ENCODE data around the gene CDH11. TPM values are rescaled to one million over a fixed set of nuclear protein-coding genes. Genes with fewer than 3 reads are reported as not detected.

CDH11 gene
- total RNA-seq, 1 donor from 2014 or later = 145 TPM

DNA sequence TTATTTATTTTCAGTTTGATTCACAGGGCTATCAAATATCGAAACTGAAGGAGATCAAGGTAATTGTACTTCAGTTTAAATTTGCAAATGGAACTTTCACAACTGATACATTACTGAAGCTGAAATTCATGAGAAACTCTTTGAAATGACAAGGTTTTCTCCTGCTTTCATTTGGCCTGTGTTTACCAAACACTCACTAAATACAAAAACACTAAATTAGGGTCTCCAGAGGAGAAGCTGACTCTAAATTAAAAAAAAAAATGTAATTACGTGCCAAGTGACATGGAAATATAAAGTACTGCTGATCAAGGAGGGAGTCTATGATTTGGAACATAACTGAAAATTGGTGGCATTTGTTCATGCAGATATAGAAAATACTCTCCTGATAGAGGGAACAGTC, 205.8 kb downstream of the CDH11 start:
- TF ChIP-seq, protein P1, sequence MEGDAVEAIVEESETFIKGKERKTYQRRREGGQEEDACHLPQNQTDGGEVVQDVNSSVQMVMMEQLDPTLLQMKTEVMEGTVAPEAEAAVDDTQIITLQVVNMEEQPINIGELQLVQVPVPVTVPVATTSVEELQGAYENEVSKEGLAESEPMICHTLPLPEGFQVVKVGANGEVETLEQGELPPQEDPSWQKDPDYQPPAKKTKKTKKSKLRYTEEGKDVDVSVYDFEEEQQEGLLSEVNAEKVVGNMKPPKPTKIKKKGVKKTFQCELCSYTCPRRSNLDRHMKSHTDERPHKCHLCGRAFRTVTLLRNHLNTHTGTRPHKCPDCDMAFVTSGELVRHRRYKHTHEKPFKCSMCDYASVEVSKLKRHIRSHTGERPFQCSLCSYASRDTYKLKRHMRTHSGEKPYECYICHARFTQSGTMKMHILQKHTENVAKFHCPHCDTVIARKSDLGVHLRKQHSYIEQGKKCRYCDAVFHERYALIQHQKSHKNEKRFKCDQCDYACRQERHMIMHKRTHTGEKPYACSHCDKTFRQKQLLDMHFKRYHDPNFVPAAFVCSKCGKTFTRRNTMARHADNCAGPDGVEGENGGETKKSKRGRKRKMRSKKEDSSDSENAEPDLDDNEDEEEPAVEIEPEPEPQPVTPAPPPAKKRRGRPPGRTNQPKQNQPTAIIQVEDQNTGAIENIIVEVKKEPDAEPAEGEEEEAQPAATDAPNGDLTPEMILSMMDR (IDR thresholded peaks at IDR 0.05) = no peak
- Histone ChIP-seq H3K27me3 (no peaks in the 10 kb centered on the region), H3K9me3 (no peaks in the 10 kb centered on the region), H3K4me3 (no peak overlapping the region), H3K4me1 (no peaks in the 10 kb centered on the region), H3K36me3 (no peaks in the 10 kb centered on the region), H3K27ac (no peak overlapping the region)
- intact Hi-C loops (cut with DNase I) = no loop called here
- no peak for DNase-seq (ENCODE audit: low spot score in 2 of 2)

DNA sequence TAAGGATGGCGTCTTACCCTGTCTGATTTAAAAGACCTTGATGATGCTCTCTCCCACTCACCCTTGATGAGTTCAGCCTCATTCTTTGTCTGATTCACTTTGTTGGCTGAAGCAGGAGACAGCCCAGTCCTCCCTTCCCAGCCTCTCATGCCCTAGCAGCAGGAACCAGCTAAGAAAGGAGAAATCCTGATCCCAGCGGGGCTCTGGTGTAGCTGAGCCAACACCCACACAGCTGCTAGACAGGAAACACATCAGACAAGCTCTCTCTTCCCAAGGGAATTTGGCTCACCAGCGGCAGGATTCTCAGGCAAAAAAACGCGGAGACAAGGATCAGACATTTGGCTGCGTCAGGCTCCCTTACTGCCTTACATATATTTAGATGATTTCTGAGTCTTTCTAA, 211.5 kb downstream of the CDH11 start:
- DNase-seq (ENCODE audit: low spot score in 2 of 2) = peak in 1 of 2 donors; percentile 71
- Histone ChIP-seq H3K27me3 (no peaks in the 10 kb centered on the region), H3K9me3 (no peaks in the 10 kb centered on the region), H3K36me3 (no peaks in the 10 kb centered on the region), H3K27ac (no peak overlapping the region), H3K4me1 (peaks cover 4% of the 10 kb centered on the region in 2 donors), H3K4me3 (no peak overlapping the region)
- TF ChIP-seq, protein P1 (IDR thresholded peaks at IDR 0.05) = no peak
- intact Hi-C loops (cut with DNase I) = no loop called here

- no peaks in the 10 kb centered on the region for H3K36me3 ChIP-seq
- intact Hi-C loops (cut with DNase I) = no loop called here
- no peak overlapping the region for H3K27ac ChIP-seq
- H3K4me1 ChIP-seq = peaks cover 4% of the 10 kb centered on the region in 2 donors
- H3K4me3 ChIP-seq = no peak overlapping the region
- TF ChIP-seq, protein P1 (IDR thresholded peaks at IDR 0.05) = no peak
- no peaks in the 10 kb centered on the region for H3K9me3 ChIP-seq
- no peaks in the 10 kb centered on the region for H3K27me3 ChIP-seq
- DNase-seq (ENCODE audit: low spot score in 2 of 2) = no peak
These were observed 214.0 kb downstream of the CDH11 start for GRCh38 chr16:64907844-64908243.

- Histone ChIP-seq H3K4me3 (no peak overlapping the region), H3K9me3 (no peaks in the 10 kb centered on the region), H3K27ac (no peak overlapping the region), H3K36me3 (no peaks in the 10 kb centered on the region), H3K4me1 (peaks cover 0 to 4% of the 10 kb centered on the region in 2 donors), H3K27me3 (no peaks in the 10 kb centered on the region)
- intact Hi-C loops (cut with DNase I) = no loop called here
- TF ChIP-seq, protein P1 (IDR thresholded peaks at IDR 0.05) = no peak
- DNase-seq (ENCODE audit: low spot score in 2 of 2) = no peak
These were observed 218.1 kb downstream of the CDH11 start for GRCh38 chr16:64903770-64904169.

DNA sequence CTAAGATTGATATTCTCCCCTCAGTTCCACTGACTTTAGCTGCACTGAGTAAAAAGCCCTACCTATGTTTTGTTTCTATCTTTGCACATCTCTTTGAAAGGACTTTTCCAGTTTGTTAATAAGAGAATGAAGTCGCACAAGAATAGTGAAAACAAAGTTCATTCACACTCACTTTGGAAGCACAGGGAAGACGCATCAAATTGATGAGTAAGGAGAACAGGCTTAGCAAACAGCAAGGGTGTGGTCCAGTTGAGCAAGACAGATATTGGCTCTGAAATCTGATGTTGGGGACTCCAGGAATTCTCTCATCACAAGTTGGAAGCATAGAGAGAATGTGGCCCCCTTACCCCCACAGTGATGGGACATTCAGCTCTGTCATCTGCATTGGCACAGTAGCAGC, 221.3 kb downstream of the CDH11 start:
- Histone ChIP-seq H3K36me3 (no peaks in the 10 kb centered on the region), H3K9me3 (no peaks in the 10 kb centered on the region), H3K4me3 (no peak overlapping the region), H3K4me1 (no peaks in the 10 kb centered on the region), H3K27ac (no peak overlapping the region), H3K27me3 (no peaks in the 10 kb centered on the region)
- TF ChIP-seq, protein P1 (IDR thresholded peaks at IDR 0.05) = no peak
- intact Hi-C loops (cut with DNase I) = no loop called here
- DNase-seq (ENCODE audit: low spot score in 2 of 2) = no peak

- H3K4me1 ChIP-seq = no peaks in the 10 kb centered on the region
- no peak overlapping the region for H3K4me3 ChIP-seq
- H3K27me3 ChIP-seq = no peaks in the 10 kb centered on the region
- intact Hi-C loops (cut with DNase I) = no loop called here
- H3K36me3 ChIP-seq = no peaks in the 10 kb centered on the region
- no peak overlapping the region for H3K27ac ChIP-seq
- TF ChIP-seq, protein P1 (IDR thresholded peaks at IDR 0.05) = no peak
- no peak for DNase-seq (ENCODE audit: low spot score in 2 of 2)
- H3K9me3 ChIP-seq = no peaks in the 10 kb centered on the region
These were observed 221.8 kb downstream of the CDH11 start for GRCh38 chr16:64900019-64900418.
